Caco-2 (cell line): ENCODE results near the gene SLC46A2. TPM values are rescaled to one million over a fixed set of nuclear protein-coding genes. Genes with fewer than 3 reads are reported as not detected.
A peak's percentile ranks its signal among the peaks of the same experiment; 100 is the strongest.

ENCODE experiments used
- BruUV-seq: library from RNA; stranded (reverse); fragments of 400-500 nt; replicated peaks from 2 replicates; lab custom pipeline; 2021; lab: Mats Ljungman, UMichigan
- CTCF ChIA-PET: fragments of 300-600 bp; sonication (Branson Sonifier 250); formaldehyde crosslinking; loops from one replicate; lab custom pipeline; 2022; ENCODE audit warnings: antibody characterized with exemption; lab: Charles Lee
- POLR2A ChIA-PET: fragments of 300-600 bp; sonication (Branson Sonifier 250); formaldehyde crosslinking; loops from one replicate; lab custom pipeline; 2022; ENCODE audit warnings: antibody characterized with exemption; lab: Charles Lee
- DNase-seq, 2 experiments: peaks; one replicate each; pipeline versions ENCODE4 v3.0.0 to v3.0.0-alpha.2; 2020 to 2022
- H3K27me3 ChIP-seq: replicated peaks from 2 replicates; pipeline ENCODE4 v1.6.0; 2011; ENCODE audit warnings: low read length; ENCODE audit not compliant: control insufficient read depth, insufficient read depth
- H3K36me3 ChIP-seq: 2 replicates; pipeline ENCODE4 v1.5.1; 2011; ENCODE audit warnings: low read length; ENCODE audit not compliant: control insufficient read depth, insufficient read depth
- H3K4me1 ChIP-seq: fragments of 250-450 bp; sonication (Bioruptor Pico); 2 replicates; pipeline ENCODE4 v1.5.1; 2020; ENCODE audit warnings: mild to moderate bottlenecking
- H3K4me3 ChIP-seq: 2 replicates; pipeline ENCODE4 v1.5.1; 2011; ENCODE audit warnings: low read depth, mild to moderate bottlenecking, control low read depth, low read length
- H3K9me3 ChIP-seq: fragments of 250-450 bp; sonication (Bioruptor Pico); 2 replicates; pipeline ENCODE4 v1.5.1; 2020; ENCODE audit warnings: mild to moderate bottlenecking, moderate library complexity
- H3K27ac Mint-ChIP-seq: one replicate; pipeline ENCODE4 v1.8.0; 2022; ENCODE audit warnings: mixed read lengths; ENCODE audit not compliant: unreplicated experiment
- H3K27me3 Mint-ChIP-seq: one replicate; pipeline ENCODE4 v1.8.0; 2022; ENCODE audit warnings: mixed read lengths; ENCODE audit not compliant: insufficient read depth, unreplicated experiment
- H3K36me3 Mint-ChIP-seq: one replicate; pipeline ENCODE4 v1.8.0; 2022; ENCODE audit warnings: mild to moderate bottlenecking, mixed read lengths; ENCODE audit not compliant: insufficient read depth, unreplicated experiment
- H3K4me1 Mint-ChIP-seq: one replicate; pipeline ENCODE4 v1.8.0; 2022; ENCODE audit warnings: low read depth, mixed read lengths; ENCODE audit not compliant: unreplicated experiment
- H3K4me3 Mint-ChIP-seq: one replicate; pipeline ENCODE4 v1.8.0; 2022; ENCODE audit warnings: mild to moderate bottlenecking, moderate library complexity, mixed read lengths; ENCODE audit not compliant: unreplicated experiment
- H3K9me3 Mint-ChIP-seq: one replicate; pipeline ENCODE4 v1.8.0; 2022; ENCODE audit warnings: mixed read lengths; ENCODE audit not compliant: unreplicated experiment
- CTCF ChIP-seq, 2 experiments: fragments of 200-600 bp in 1 of 2; IDR thresholded peaks; 1 replicate in 1 of 2; 2 replicates in 1 of 2; pipeline versions ENCODE4 v1.5.1 to v1.8.0; 2011 to 2022; ENCODE audit warnings: antibody characterized with exemption in 1 of 2, control low read depth in 1 of 2, inconsistent platforms in 1 of 2, low read depth in 1 of 2, low read length in 1 of 2, mild to moderate bottlenecking in 1 of 2, moderate library complexity in 1 of 2; ENCODE audit not compliant: insufficient read depth in 1 of 2, severe bottlenecking in 1 of 2, unreplicated experiment in 1 of 2
- intact Hi-C: fragments of 100-400 bp; cut with micrococcal nuclease; formaldehyde crosslinking; loops from one replicate; pipeline ENCODE4 v1.10.0; 2022; ENCODE audit not compliant: unreplicated experiment
- total RNA-seq: library from RNA; stranded (reverse); gene quantifications from 2 replicates; pipeline ENCODE4 v1.2.3, GENCODE V29; 2022

The SLC46A2 gene
- total RNA-seq, 1 experiment from 2014 or later: not detected

DNA sequence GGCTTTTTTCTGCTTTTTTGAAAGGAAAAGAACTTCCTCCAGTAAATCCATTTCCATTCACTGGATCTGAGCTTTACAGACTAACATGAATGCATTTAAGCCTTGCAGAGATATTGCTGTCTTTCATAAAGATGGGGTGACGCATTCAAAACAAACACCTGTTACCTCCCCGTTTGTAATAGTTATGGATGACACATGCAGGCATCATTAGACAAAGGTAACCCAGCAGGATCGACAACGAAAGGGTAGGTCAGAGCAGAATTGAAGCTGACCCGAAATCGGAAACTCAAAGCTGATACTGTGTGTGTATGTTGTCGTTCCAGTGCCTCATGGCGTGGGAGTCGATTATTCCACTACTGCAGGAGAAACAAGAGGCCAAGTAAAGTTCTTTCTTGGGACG is 22.2 kb downstream of the SLC46A2 start:
- Histone ChIP-seq H3K36me3 (peaks cover 2% of the 10 kb centered on the region; the same call in 1 of the 2 replicates), H3K4me3 (no peak overlapping the region), H3K4me1 (0 out of 2 replicates have a peak, but pooled peaks cover 8% of the 10 kb centered on the region), H3K9me3 (no peaks in the 10 kb centered on the region), H3K27me3 (no peaks in the 10 kb centered on the region)
- H3K27ac Mint-ChIP-seq: no peak overlapping the region
- POLR2A ChIA-PET: no interaction called here
- H3K27me3 Mint-ChIP-seq: no peaks in the 10 kb centered on the region
- peaks cover 20% of the 10 kb centered on the region for H3K4me1 Mint-ChIP-seq
- no peak overlapping the region for H3K4me3 Mint-ChIP-seq
- intact Hi-C loops: no loop called here
- no peak for TF ChIP-seq CTCF (IDR thresholded peaks at IDR 0.05; ENCODE audit: insufficient read depth in 1 of 2, low read depth in 1 of 2, low read length in 1 of 2, severe bottlenecking in 1 of 2, unreplicated experiment in 1 of 2)
- CTCF ChIA-PET: no interaction called here
- BruUV-seq: no TSS peak
- no peak for DNase-seq
- peaks cover 35% of the 10 kb centered on the region for H3K36me3 Mint-ChIP-seq
- H3K9me3 Mint-ChIP-seq: peaks cover 9% of the 10 kb centered on the region

GRCh38 chr9:112867275-112867991 is 23.2 kb downstream of the SLC46A2 start:
- 0 out of 2 replicates have a peak, but pooled peaks cover 8% of the 10 kb centered on the region for H3K4me1 ChIP-seq
- peaks cover 9% of the 10 kb centered on the region for H3K9me3 Mint-ChIP-seq
- no peaks in the 10 kb centered on the region for H3K27me3 Mint-ChIP-seq
- no peaks in the 10 kb centered on the region for H3K9me3 ChIP-seq
- H3K27ac Mint-ChIP-seq: peak overlapping the region; percentile 95
- H3K27me3 ChIP-seq: no peaks in the 10 kb centered on the region
- peak overlapping the region; percentile 18 for H3K4me3 Mint-ChIP-seq
- CTCF ChIA-PET: no interaction called here
- H3K36me3 Mint-ChIP-seq: peaks cover 43% of the 10 kb centered on the region
- no TSS peak for BruUV-seq
- no peak for TF ChIP-seq CTCF (IDR thresholded peaks at IDR 0.05; ENCODE audit: insufficient read depth in 1 of 2, low read depth in 1 of 2, low read length in 1 of 2, severe bottlenecking in 1 of 2, unreplicated experiment in 1 of 2)
- peaks cover 2% of the 10 kb centered on the region; the same call in 1 of the 2 replicates for H3K36me3 ChIP-seq
- peak; percentile 32 to 74 for DNase-seq
- H3K4me3 ChIP-seq: no peak overlapping the region
- POLR2A ChIA-PET: no interaction called here
- intact Hi-C loops: no loop called here
- peaks cover 20% of the 10 kb centered on the region for H3K4me1 Mint-ChIP-seq

DNA sequence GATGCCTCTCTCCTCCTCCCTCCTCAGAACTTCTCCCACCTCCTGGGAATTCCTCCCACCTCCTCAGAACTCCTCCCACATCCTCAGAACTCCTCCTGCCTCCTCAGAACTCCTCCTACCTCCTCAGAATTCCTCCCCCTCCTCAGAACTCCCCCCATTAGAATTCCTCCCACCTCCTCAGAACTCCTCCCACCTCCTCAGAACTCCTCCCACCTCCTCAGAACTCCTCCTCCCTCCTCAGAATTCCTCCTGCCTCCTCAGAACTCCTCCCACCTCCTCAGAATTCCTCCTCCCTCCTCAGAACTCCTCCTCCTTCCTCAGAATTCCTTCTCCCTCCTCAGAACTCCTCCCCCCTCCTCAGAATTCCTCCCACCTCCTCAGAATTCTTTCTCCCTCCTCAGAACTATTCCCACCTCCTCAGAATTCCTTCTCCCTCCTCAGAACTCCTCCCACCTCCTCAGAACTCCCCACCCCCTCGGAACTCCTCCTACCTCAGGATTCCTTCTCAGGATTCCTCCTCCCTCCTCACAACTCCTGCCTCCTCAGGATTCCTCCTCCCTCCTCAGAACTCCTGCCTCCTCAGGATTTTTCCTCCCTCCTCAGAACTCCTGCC is 23.9 kb downstream of the SLC46A2 start:
- 0 out of 2 replicates have a peak, but pooled peaks cover 8% of the 10 kb centered on the region for H3K4me1 ChIP-seq
- CTCF ChIA-PET: no interaction called here
- H3K9me3 ChIP-seq: no peaks in the 10 kb centered on the region
- peak; percentile 24 to 75 for DNase-seq
- H3K27ac Mint-ChIP-seq: peak overlapping the region; percentile 95
- no peak for TF ChIP-seq CTCF (IDR thresholded peaks at IDR 0.05; ENCODE audit: insufficient read depth in 1 of 2, low read depth in 1 of 2, low read length in 1 of 2, severe bottlenecking in 1 of 2, unreplicated experiment in 1 of 2)
- peaks cover 43% of the 10 kb centered on the region for H3K36me3 Mint-ChIP-seq
- no TSS peak for BruUV-seq
- peaks cover 20% of the 10 kb centered on the region for H3K4me1 Mint-ChIP-seq
- H3K27me3 ChIP-seq: no peaks in the 10 kb centered on the region
- H3K27me3 Mint-ChIP-seq: no peaks in the 10 kb centered on the region
- H3K9me3 Mint-ChIP-seq: peaks cover 9% of the 10 kb centered on the region
- no peak overlapping the region for H3K4me3 ChIP-seq
- intact Hi-C loops: no loop called here
- no peak overlapping the region for H3K4me3 Mint-ChIP-seq
- POLR2A ChIA-PET: no interaction called here
- peaks cover 2% of the 10 kb centered on the region; the same call in 1 of the 2 replicates for H3K36me3 ChIP-seq
